ENCODE results near the gene WARS2.

WARS2 gene

GRCh38 chr1:119001181-119002027, 139.0 kb downstream of the WARS2 start:
- Mint-ChIP-seq H3K4me3 (peak overlapping the region; percentile 25), H3K27ac (no peak overlapping the region), H3K36me3 (peaks cover 2% of the 10 kb centered on the region), H3K9me3 (peaks cover 4% of the 10 kb centered on the region), H3K4me1 (peaks cover 8% of the 10 kb centered on the region), H3K27me3 (peaks cover 42% of the 10 kb centered on the region)
- DNase-seq (ENCODE audit: low spot score in 2 of 2), result no peak
- ATAC-seq (ENCODE audit: low read depth), result no peak

GRCh38 chr1:119000371-119001180, 139.9 kb downstream of the WARS2 start:
- H3K27ac Mint-ChIP-seq, result peak overlapping the region; percentile 22
- DNase-seq (ENCODE audit: low spot score in 2 of 2) (no peak), ATAC-seq (ENCODE audit: low read depth) (no peak)
- H3K9me3 Mint-ChIP-seq, result peaks cover under 1% of the 10 kb centered on the region
- H3K4me3 Mint-ChIP-seq, result no peak overlapping the region
- H3K4me1 Mint-ChIP-seq, result peaks cover 8% of the 10 kb centered on the region
- peaks cover 41% of the 10 kb centered on the region for H3K27me3 Mint-ChIP-seq
- no peaks in the 10 kb centered on the region for H3K36me3 Mint-ChIP-seq

GRCh38 chr1:118999348-119000071, 140.9 kb downstream of the WARS2 start:
- no peaks in the 10 kb centered on the region for H3K9me3 Mint-ChIP-seq
- H3K27ac Mint-ChIP-seq, result peak overlapping the region; percentile 22
- H3K36me3 Mint-ChIP-seq, result no peaks in the 10 kb centered on the region
- ATAC-seq (ENCODE audit: low read depth) (no peak), DNase-seq (ENCODE audit: low spot score in 2 of 2) (no peak)
- H3K4me1 Mint-ChIP-seq, result peaks cover 8% of the 10 kb centered on the region
- peaks cover 47% of the 10 kb centered on the region for H3K27me3 Mint-ChIP-seq
- no peak overlapping the region for H3K4me3 Mint-ChIP-seq

GRCh38 chr1:118998171-118998570, 142.3 kb downstream of the WARS2 start:
- no peaks in the 10 kb centered on the region for H3K36me3 Mint-ChIP-seq
- no peak for ATAC-seq (ENCODE audit: low read depth)
- peaks cover 45% of the 10 kb centered on the region for H3K27me3 Mint-ChIP-seq
- DNase-seq (ENCODE audit: low spot score in 2 of 2), result no peak
- H3K27ac Mint-ChIP-seq, result no peak overlapping the region
- H3K4me3 Mint-ChIP-seq, result no peak overlapping the region
- H3K4me1 Mint-ChIP-seq, result peaks cover 11% of the 10 kb centered on the region
- peaks cover 2% of the 10 kb centered on the region for H3K9me3 Mint-ChIP-seq

GRCh38 chr1:118997225-118997624, 143.2 kb downstream of the WARS2 start:
- no peak for ATAC-seq (ENCODE audit: low read depth)
- no peak overlapping the region for H3K27ac Mint-ChIP-seq
- H3K9me3 Mint-ChIP-seq, result peaks cover 2% of the 10 kb centered on the region
- peaks cover 2% of the 10 kb centered on the region for H3K36me3 Mint-ChIP-seq
- DNase-seq (ENCODE audit: low spot score in 2 of 2), result no peak
- H3K4me1 Mint-ChIP-seq, result peaks cover 11% of the 10 kb centered on the region
- peaks cover 41% of the 10 kb centered on the region for H3K27me3 Mint-ChIP-seq
- no peak overlapping the region for H3K4me3 Mint-ChIP-seq

GRCh38 chr1:118995312-118996016, 145.0 kb downstream of the WARS2 start:
- ATAC-seq (ENCODE audit: low read depth), result no peak
- Mint-ChIP-seq H3K9me3 (peaks cover 2% of the 10 kb centered on the region), H3K27ac (no peak overlapping the region), H3K27me3 (peaks cover 50% of the 10 kb centered on the region), H3K4me1 (peaks cover 10% of the 10 kb centered on the region), H3K36me3 (peaks cover 2% of the 10 kb centered on the region), H3K4me3 (no peak overlapping the region)
- DNase-seq (ENCODE audit: low spot score in 2 of 2), result no peak

GRCh38 chr1:118993700-118994026, 146.8 kb downstream of the WARS2 start:
- Mint-ChIP-seq H3K4me3 (no peak overlapping the region), H3K27ac (no peak overlapping the region), H3K9me3 (peaks cover 5% of the 10 kb centered on the region), H3K27me3 (peaks cover 41% of the 10 kb centered on the region), H3K4me1 (peaks cover 5% of the 10 kb centered on the region), H3K36me3 (peaks cover 2% of the 10 kb centered on the region)
- no peak for ATAC-seq (ENCODE audit: low read depth)
- DNase-seq (ENCODE audit: low spot score in 2 of 2), result no peak

GRCh38 chr1:118992868-118993699, 147.4 kb downstream of the WARS2 start:
- Mint-ChIP-seq H3K9me3 (peaks cover 5% of the 10 kb centered on the region), H3K27ac (no peak overlapping the region), H3K27me3 (peaks cover 40% of the 10 kb centered on the region), H3K4me1 (peaks cover 6% of the 10 kb centered on the region), H3K4me3 (no peak overlapping the region), H3K36me3 (peaks cover 2% of the 10 kb centered on the region)
- ATAC-seq (ENCODE audit: low read depth) (no peak), DNase-seq (ENCODE audit: low spot score in 2 of 2) (no peak)

GRCh38 chr1:118992237-118992825, 148.1 kb downstream of the WARS2 start:
- H3K4me3 Mint-ChIP-seq, result no peak overlapping the region
- H3K27ac Mint-ChIP-seq, result peak overlapping the region; percentile 63
- DNase-seq (ENCODE audit: low spot score in 2 of 2) (no peak), ATAC-seq (ENCODE audit: low read depth) (no peak)
- peaks cover 5% of the 10 kb centered on the region for H3K9me3 Mint-ChIP-seq
- peaks cover 2% of the 10 kb centered on the region for H3K36me3 Mint-ChIP-seq
- peaks cover 39% of the 10 kb centered on the region for H3K27me3 Mint-ChIP-seq
- H3K4me1 Mint-ChIP-seq, result peaks cover 8% of the 10 kb centered on the region

GRCh38 chr1:118991448-118991847, 149.0 kb downstream of the WARS2 start:
- H3K36me3 Mint-ChIP-seq, result peaks cover 4% of the 10 kb centered on the region
- no peak overlapping the region for H3K27ac Mint-ChIP-seq
- H3K9me3 Mint-ChIP-seq, result peaks cover 5% of the 10 kb centered on the region
- peaks cover 8% of the 10 kb centered on the region for H3K4me1 Mint-ChIP-seq
- DNase-seq (ENCODE audit: low spot score in 2 of 2), result no peak
- ATAC-seq (ENCODE audit: low read depth), result no peak
- H3K4me3 Mint-ChIP-seq, result no peak overlapping the region
- H3K27me3 Mint-ChIP-seq, result peaks cover 42% of the 10 kb centered on the region

GRCh38 chr1:118990513-118991152, 149.8 kb downstream of the WARS2 start:
- DNase-seq (ENCODE audit: low spot score in 2 of 2) (no peak), ATAC-seq (ENCODE audit: low read depth) (no peak)
- peaks cover 42% of the 10 kb centered on the region for H3K27me3 Mint-ChIP-seq
- H3K9me3 Mint-ChIP-seq, result peaks cover 5% of the 10 kb centered on the region
- no peak overlapping the region for H3K27ac Mint-ChIP-seq
- no peak overlapping the region for H3K4me3 Mint-ChIP-seq
- peaks cover 4% of the 10 kb centered on the region for H3K36me3 Mint-ChIP-seq
- peaks cover 11% of the 10 kb centered on the region for H3K4me1 Mint-ChIP-seq

GRCh38 chr1:118989878-118990378, 150.5 kb downstream of the WARS2 start:
- H3K4me3 Mint-ChIP-seq, result no peak overlapping the region
- DNase-seq (ENCODE audit: low spot score in 2 of 2) (no peak), ATAC-seq (ENCODE audit: low read depth) (no peak)
- H3K36me3 Mint-ChIP-seq, result peaks cover 4% of the 10 kb centered on the region
- peaks cover 11% of the 10 kb centered on the region for H3K4me1 Mint-ChIP-seq
- H3K27ac Mint-ChIP-seq, result no peak overlapping the region
- H3K27me3 Mint-ChIP-seq, result peaks cover 44% of the 10 kb centered on the region
- peaks cover 5% of the 10 kb centered on the region for H3K9me3 Mint-ChIP-seq
